Endothelial cell of umbilical vein (primary cell): Measurements from ENCODE around the gene ARF1. TPM values are rescaled to one million over a fixed set of nuclear protein-coding genes. Genes with fewer than 3 reads are reported as not detected.

Source experiments
- BruUV-seq: library from RNA; stranded (reverse); fragments of 400-500 nt; replicated peaks from 2 replicates; lab custom pipeline; 2021; lab: Mats Ljungman, UMichigan
- CTCF ChIA-PET: fragments of 300-600, 350-600 bp; sonication (Branson Sonifier 250); formaldehyde crosslinking; loops from one replicate; lab custom pipeline; 2021; ENCODE audit warnings: antibody characterized with exemption, inconsistent platforms; lab: Charles Lee
- POLR2A ChIA-PET: fragments of 300-600, 350-600 bp; sonication (Branson Sonifier 250); formaldehyde crosslinking; loops from one replicate; lab custom pipeline; 2021; ENCODE audit warnings: antibody characterized with exemption, inconsistent platforms; lab: Charles Lee
- DNase-seq: peaks from one replicate; pipeline ENCODE4 v3.0.0-alpha.2; 2011; ENCODE audit warnings: low read depth, low spot score
- FAIRE-seq: peaks from 2 replicates; lab custom pipeline; 2011; peaks lifted over from hg19 to GRCh38; lab: Jason Lieb, UNC
- H2AFZ ChIP-seq: 2 replicates; pipeline ENCODE4 v1.6.0; 2012; ENCODE audit warnings: low read depth, low read length, control low read depth, inconsistent platforms
- H3K27ac ChIP-seq: 2 replicates; pipeline ENCODE4 v1.5.1; 2011; ENCODE audit warnings: low read depth, mild to moderate bottlenecking, control low read depth, low read length, moderate library complexity; ENCODE audit not compliant: insufficient read depth
- H3K27me3 ChIP-seq, 2 experiments: 2 replicates each; pipeline versions ENCODE4 v1.6.0 to v1.6.1; 2011; ENCODE audit warnings: low read length in 2 of 2, mixed read lengths in 1 of 2; ENCODE audit not compliant: control insufficient read depth in 2 of 2, insufficient read depth in 2 of 2
- H3K36me3 ChIP-seq, 2 experiments: 2 replicates in 1 of 2; 3 replicates in 1 of 2; pipeline ENCODE4 v1.5.1; 2011; ENCODE audit warnings: low read length in 2 of 2, mild to moderate bottlenecking in 1 of 2, moderate library complexity in 1 of 2; ENCODE audit not compliant: control insufficient read depth in 2 of 2, insufficient read depth in 2 of 2; ENCODE audit errors: extremely low read depth in 1 of 2
- H3K4me1 ChIP-seq: 3 replicates; pipeline ENCODE4 v1.5.1; 2011; ENCODE audit warnings: mild to moderate bottlenecking, low read length; ENCODE audit not compliant: control insufficient read depth, insufficient read depth; ENCODE audit errors: extremely low read depth
- H3K4me2 ChIP-seq: 2 replicates; pipeline ENCODE4 v1.6.1; 2011; ENCODE audit warnings: low read length, control low read depth, mixed read lengths; ENCODE audit not compliant: insufficient read depth
- H3K4me3 ChIP-seq, 3 experiments: fragments of 200-600 bp in 1 of 3; sonication (generic), shearing (Covaris generic) in 1 of 3; replicated peaks in 1 of 3; 2 replicates each; pipeline ENCODE4 v1.5.1; 2011 to 2016; ENCODE audit warnings: control low read depth in 3 of 3, low read length in 3 of 3, mild to moderate bottlenecking in 2 of 3, inconsistent platforms in 1 of 3, low read depth in 1 of 3, moderate library complexity in 1 of 3; ENCODE audit not compliant: insufficient read depth in 1 of 3
- H3K79me2 ChIP-seq: 2 replicates; pipeline ENCODE4 v1.6.0; 2012; ENCODE audit warnings: low read length, inconsistent platforms; ENCODE audit not compliant: control insufficient read depth, insufficient read depth
- H3K9ac ChIP-seq: replicated peaks from 2 replicates; pipeline ENCODE3; 2011; ENCODE audit warnings: low read length, control low read depth; ENCODE audit not compliant: insufficient read depth; ENCODE audit errors: extremely low read depth
- H3K9me1 ChIP-seq: replicated peaks from 3 replicates; pipeline ENCODE4 v1.6.0; 2011; ENCODE audit warnings: mild to moderate bottlenecking, low read length; ENCODE audit not compliant: control insufficient read depth, insufficient read depth; ENCODE audit errors: extremely low read depth
- H3K9me3 ChIP-seq: replicated peaks from 2 replicates; pipeline ENCODE4 v1.5.1; 2012; ENCODE audit warnings: low read length, inconsistent platforms; ENCODE audit not compliant: control insufficient read depth, insufficient read depth
- H4K20me1 ChIP-seq: replicated peaks from 2 replicates; pipeline ENCODE3; 2011; ENCODE audit warnings: mild to moderate bottlenecking, low read length; ENCODE audit not compliant: control insufficient read depth, insufficient read depth; ENCODE audit errors: extremely low read depth
- JUN ChIP-seq: IDR thresholded peaks from 2 replicates; pipeline ENCODE4 v1.6.1; 2011; ENCODE audit warnings: borderline replicate concordance, low read depth; ENCODE audit not compliant: insufficient read length, insufficient read depth
- MYC ChIP-seq: IDR thresholded peaks from one replicate; pipeline ENCODE4 v1.6.1; 2011; ENCODE audit warnings: mild to moderate bottlenecking, low read depth, low read length
- POLR2AphosphoS5 ChIP-seq: IDR thresholded peaks from 2 replicates; pipeline ENCODE4 v1.6.1; 2012; ENCODE audit warnings: low read depth, mild to moderate bottlenecking, control low read depth, low read length, moderate library complexity; ENCODE audit not compliant: insufficient read depth
- dilution Hi-C: fragments of 300-500 bp; cut with MboI; formaldehyde crosslinking; loops from one replicate; pipeline ENCODE4 v1.15.0; 2019; ENCODE audit warnings: low sequenced_read_pairs; ENCODE audit not compliant: extremely low pct_ligation_motif_present
- intact Hi-C: fragments of 100-400 bp; cut with micrococcal nuclease; formaldehyde crosslinking; loops from one replicate; pipeline ENCODE4 v1.10.0; 2022
- microRNA-seq: library from miRNA; unstranded; fragments of <30 nt; microRNA quantifications from one replicate; pipeline ENCODE4 v1.2.0, GENCODE V29; 2021; ENCODE audit warnings: borderline number of aligned reads, borderline replicate concordance
- polyA plus RNA-seq, 4 experiments: library from polyadenylated mRNA; depleted of rRNA in 3 of 4; stranded (reverse) in 3 of 4; unstranded in 1 of 4; fragments of >200 nt; gene quantifications; 2 replicates each; pipeline versions ENCODE4 v1.2.1 to v1.2.3, GENCODE V29; 2011 to 2012; ENCODE audit warnings: missing spikeins in 1 of 4
- small RNA-seq: library from RNA; depleted of rRNA; stranded (forward); fragments of <200 nt; gene quantifications from one replicate; pipeline ENCODE3, GENCODE V24; 2012; ENCODE audit warnings: low replicate concordance, low read depth; ENCODE audit not compliant: insufficient read depth, insufficient read length
- total RNA-seq: library from RNA; stranded (reverse); gene quantifications from 2 replicates; pipeline ENCODE4 v1.2.3, GENCODE V29; 2021

Gene ARF1
- total and polyA plus RNA-seq, 2 donors (not counting 3 experiments of a cell fraction or from before 2014, with no cell fraction given) = 499 to 844 TPM

- Histone ChIP-seq H3K27ac (peak overlapping the region; percentile 38), H3K27me3 (no peaks in the 10 kb centered on the region), H3K4me2 (peak overlapping the region; percentile 14), H3K9ac (no peak overlapping the region), H3K79me2 (peaks cover 39% of the 10 kb centered on the region), H3K36me3 (peaks cover 0 to 16% of the 10 kb centered on the region in 2 experiments), H3K9me3 (no peaks in the 10 kb centered on the region), H4K20me1 (no peaks in the 10 kb centered on the region), H3K4me3 (no peak overlapping the region), H2AFZ (no peak overlapping the region), H3K4me1 (peaks cover 16% of the 10 kb centered on the region), H3K9me1 (no peaks in the 10 kb centered on the region)
- ChIA-PET POLR2A (interaction anchor here (1.0 to 1.3 kb wide), 2 partner anchors 8 to 17 kb away, joined by 3 to 6 read pairs; partner anchors contain the start of gene IBA57), CTCF (interaction anchor here (1.0 to 1.6 kb wide), 7 partner anchors 14 to 149 kb away, joined by 3 to 12 read pairs (median 5); partner anchors contain the start of gene IBA57)
- TF ChIP-seq POLR2AphosphoS5 (peak; percentile 26), MYC (no peak), JUN (no peak)
- no TSS peak for BruUV-seq
- dilution Hi-C loops (no loop called here), intact Hi-C loops (loop anchor here (1.0 kb wide), 2 partner anchors 8 to 14 kb away; partner anchors contain the start of gene GUK1)
- DNase-seq (peak; percentile 20), FAIRE-seq (peak; percentile 91)
Measured at GRCh38 chr1:228148196-228148861, 65.8 kb downstream of the ARF1 start.

Small RNAs within 50 kb of the gene (microRNA-seq; reads per million reads assigned to microRNA genes)
- 5.8 reads per million, percentile 15 among the genes with 10 or more reads in this experiment for gene MIR3620

Small RNAs within 50 kb of the gene (small RNA-seq; reads per million reads assigned to genes)
- not detected for gene AL359510.1

Other genes starting within 250 kb of the ARF1 start
- 4.1 and 5.4 TPM in 2 replicates for gene WNT9A, start 134.8 kb upstream of the ARF1 start, total RNA-seq
- 5.9 and 6.2 TPM in 2 replicates for gene WNT9A, start 134.8 kb upstream of the ARF1 start, polyA plus RNA-seq
- gene WNT3A, start 75.7 kb upstream of the ARF1 start, total RNA-seq = not detected in 2 replicates
- gene WNT3A, start 75.7 kb upstream of the ARF1 start, polyA plus RNA-seq = not detected in 2 replicates
- 21.7 and 23.9 TPM in 2 replicates for gene C1orf35, start 20.6 kb downstream of the ARF1 start, total RNA-seq
- 19.9 and 21.1 TPM in 2 replicates for gene C1orf35, start 20.6 kb downstream of the ARF1 start, polyA plus RNA-seq
- 57.0 and 58.7 TPM in 2 replicates for gene MRPL55, start 26.6 kb downstream of the ARF1 start, total RNA-seq
- gene MRPL55, start 26.6 kb downstream of the ARF1 start, polyA plus RNA-seq = 155 and 287 TPM in 2 replicates
- 237 and 239 TPM in 2 replicates for gene GUK1, start 57.6 kb downstream of the ARF1 start, total RNA-seq
- 742 and 822 TPM in 2 replicates for gene GUK1, start 57.6 kb downstream of the ARF1 start, polyA plus RNA-seq
- gene GJC2, start 67.2 kb downstream of the ARF1 start, total RNA-seq = 0.90 and 1.2 TPM in 2 replicates
- 0.58 and 0.75 TPM in 2 replicates for gene GJC2, start 67.2 kb downstream of the ARF1 start, polyA plus RNA-seq
- gene IBA57, start 83.1 kb downstream of the ARF1 start, total RNA-seq = 7.7 and 9.9 TPM in 2 replicates
- gene IBA57, start 83.1 kb downstream of the ARF1 start, polyA plus RNA-seq = 3.4 and 5.6 TPM in 2 replicates
- gene OBSCN, start 125.3 kb downstream of the ARF1 start, total RNA-seq = 1.5 and 2.9 TPM in 2 replicates
- gene OBSCN, start 125.3 kb downstream of the ARF1 start, polyA plus RNA-seq = 1.3 and 1.5 TPM in 2 replicates